LNCaP clone FGC (cell line): Measurements from ENCODE around the gene ARID1B.
"Not testable (repeated sequence)": the region's sequence is repeated elsewhere in the genome, so short reads cannot be mapped to it uniquely, and the experiment has no call there.

Experiments used
- DNase-seq: peaks from one replicate; pipeline ENCODE4 v3.0.0-alpha.2; 2011; ENCODE audit warnings: low read depth
- H3K4me3 ChIP-seq: 2 replicates; pipeline ENCODE4 v1.5.1; 2011; ENCODE audit warnings: mild to moderate bottlenecking, low read depth, low read length, control low read depth
- CTCF ChIP-seq: IDR thresholded peaks from 2 replicates; pipeline ENCODE4 v1.5.1; 2012; ENCODE audit warnings: mild to moderate bottlenecking; ENCODE audit not compliant: control insufficient read depth, insufficient read depth; ENCODE audit errors: extremely low read depth

The ARID1B gene

GRCh38 chr6:157035546-157035945 lies 258.4 kb downstream of the ARID1B start:
- no peak for TF ChIP-seq CTCF
- DNase-seq = no peak

GRCh38 chr6:157036245-157036711 lies 259.1 kb downstream of the ARID1B start:
- no peak for DNase-seq
- no peak for TF ChIP-seq CTCF
- no peak overlapping the region for H3K4me3 ChIP-seq

More at GRCh38 chr6:157035546-157035945, 258.4 kb downstream of the ARID1B start:
- no peak overlapping the region for H3K4me3 ChIP-seq

GRCh38 chr6:157037165-157037564 lies 260.0 kb downstream of the ARID1B start:
- H3K4me3 ChIP-seq = no peak overlapping the region
- DNase-seq = no peak
- TF ChIP-seq CTCF = no peak

GRCh38 chr6:157038610-157039009 lies 261.4 kb downstream of the ARID1B start:
- DNase-seq = no peak
- no peak for TF ChIP-seq CTCF
- no peak overlapping the region for H3K4me3 ChIP-seq

- H3K4me3 ChIP-seq, DNase-seq: not testable (repeated sequence)
Measured at GRCh38 chr6:157039639-157040038, 262.5 kb downstream of the ARID1B start.

- TF ChIP-seq CTCF = no peak
- DNase-seq = no peak
- H3K4me3 ChIP-seq = no peak overlapping the region
Measured at GRCh38 chr6:157040191-157040590, 263.0 kb downstream of the ARID1B start.

- peak; percentile 51 for TF ChIP-seq CTCF
- no peak overlapping the region for H3K4me3 ChIP-seq
- no peak for DNase-seq
Measured at GRCh38 chr6:157045831-157046454, 268.8 kb downstream of the ARID1B start.
